WTC11 (cell line): ENCODE data around the gene CST9. TPM values are rescaled to one million over a fixed set of nuclear protein-coding genes. Genes with fewer than 3 reads are reported as not detected.

ENCODE experiments used
- ATAC-seq: fragments of 200-7000 bp; cut with Tn5 transposase; 2 replicates; pipeline ENCODE4 v1.10.0; 2021; ENCODE audit warnings: mild to moderate bottlenecking, moderate library complexity
- CTCF ChIA-PET: fragments of 300-600 bp; sonication (Branson Sonifier 250); formaldehyde crosslinking; loops from one replicate; lab custom pipeline; 2021; ENCODE audit warnings: antibody characterized with exemption; lab: Charles Lee
- POLR2A ChIA-PET: fragments of 350-600 bp; sonication (Branson Sonifier 250); formaldehyde crosslinking; loops from one replicate; lab custom pipeline; 2021; ENCODE audit warnings: antibody characterized with exemption; lab: Charles Lee
- DNase-seq: peaks from one replicate; pipeline ENCODE4 v3.0.0; 2021; ENCODE audit warnings: low spot score
- H3K27ac Mint-ChIP-seq: 2 replicates; pipeline ENCODE4 v1.8.0; 2021; ENCODE audit warnings: mixed read lengths
- H3K27me3 Mint-ChIP-seq: 2 replicates; pipeline ENCODE4 v1.8.0; 2021; ENCODE audit warnings: low read depth, mild to moderate bottlenecking, moderate library complexity, mixed read lengths
- H3K36me3 Mint-ChIP-seq: 2 replicates; pipeline ENCODE4 v1.8.0; 2021; ENCODE audit warnings: mixed read lengths
- H3K4me1 Mint-ChIP-seq: 2 replicates; pipeline ENCODE4 v1.8.0; 2022; ENCODE audit warnings: mixed read lengths
- H3K4me3 Mint-ChIP-seq: 2 replicates; pipeline ENCODE4 v1.8.0; 2021; ENCODE audit warnings: mild to moderate bottlenecking, moderate library complexity, mixed read lengths
- H3K9me3 Mint-ChIP-seq: 2 replicates; pipeline ENCODE4 v1.8.0; 2021; ENCODE audit warnings: mixed read lengths
- FOXP1 ChIP-seq: sonication (generic); formaldehyde crosslinking; IDR thresholded peaks from 2 replicates; pipeline ENCODE4 v1.8.0; 2022; ENCODE audit warnings: missing genetic modification reagents, mild to moderate bottlenecking, moderate library complexity, borderline replicate concordance
- GABPB1 ChIP-seq: sonication (generic); formaldehyde crosslinking; IDR thresholded peaks from 2 replicates; pipeline ENCODE4 v1.8.1; 2023; ENCODE audit warnings: mild to moderate bottlenecking, missing genetic modification reagents
- GRHL2 ChIP-seq: fragments of 250-450 bp; sonication (Bioruptor Pico); IDR thresholded peaks from 2 replicates; pipeline ENCODE4 v1.8.0; 2022; ENCODE audit warnings: mild to moderate bottlenecking, moderate library complexity; ENCODE audit not compliant: insufficient replicate concordance, severe bottlenecking
- IRF1 ChIP-seq: sonication (generic); formaldehyde crosslinking; IDR thresholded peaks from 2 replicates; pipeline ENCODE4 v1.8.0; 2023; ENCODE audit warnings: missing genetic modification reagents
- JUN ChIP-seq: sonication (generic); formaldehyde crosslinking; IDR thresholded peaks from 2 replicates; pipeline ENCODE4 v1.8.0; 2023; ENCODE audit warnings: mild to moderate bottlenecking, missing genetic modification reagents
- MXD4 ChIP-seq: fragments of 250-450 bp; sonication (Bioruptor Pico); IDR thresholded peaks from 2 replicates; pipeline ENCODE4 v1.8.0; 2021; ENCODE audit warnings: mild to moderate bottlenecking, moderate library complexity, borderline replicate concordance
- NFATC4 ChIP-seq: fragments of 250-450 bp; sonication (Bioruptor Pico); IDR thresholded peaks from 2 replicates; pipeline ENCODE4 v1.9.0; 2021; ENCODE audit warnings: mild to moderate bottlenecking
- NFYB ChIP-seq: sonication (generic); formaldehyde crosslinking; conservative IDR thresholded peaks from 2 replicates; pipeline ENCODE4 v1.8.0; 2022; ENCODE audit warnings: low read depth, missing genetic modification reagents
- OVOL2 ChIP-seq: fragments of 250-450 bp; sonication (Bioruptor Pico); IDR thresholded peaks from 2 replicates; pipeline ENCODE4 v1.9.0; 2021; ENCODE audit warnings: mild to moderate bottlenecking, borderline replicate concordance
- PRDM15 ChIP-seq: sonication (generic); formaldehyde crosslinking; IDR thresholded peaks from 2 replicates; pipeline ENCODE4 v1.8.0; 2022; ENCODE audit warnings: missing genetic modification reagents
- PREB ChIP-seq: sonication (generic); formaldehyde crosslinking; IDR thresholded peaks from 2 replicates; pipeline ENCODE4 v1.8.1; 2022; ENCODE audit warnings: mild to moderate bottlenecking, missing genetic modification reagents, moderate library complexity, borderline replicate concordance
- SOX15 ChIP-seq: fragments of 250-450 bp; sonication (Bioruptor Pico); IDR thresholded peaks from 2 replicates; pipeline ENCODE4 v1.9.0; 2021; ENCODE audit warnings: mild to moderate bottlenecking
- SP1 ChIP-seq: sonication (generic); formaldehyde crosslinking; conservative IDR thresholded peaks from 2 replicates; pipeline ENCODE4 v1.8.1; 2022; ENCODE audit warnings: missing genetic modification reagents
- STAT6 ChIP-seq: sonication (generic); formaldehyde crosslinking; conservative IDR thresholded peaks from 2 replicates; pipeline ENCODE4 v1.8.1; 2023; ENCODE audit warnings: mild to moderate bottlenecking, low read depth, missing genetic modification reagents, moderate library complexity
- ZNF232 ChIP-seq: sonication (generic); formaldehyde crosslinking; IDR thresholded peaks from 2 replicates; pipeline ENCODE4 v1.8.0; 2022; ENCODE audit warnings: mild to moderate bottlenecking, missing genetic modification reagents
- ZNF263 ChIP-seq: sonication (generic); formaldehyde crosslinking; IDR thresholded peaks from 2 replicates; pipeline ENCODE4 v1.8.1; 2022; ENCODE audit warnings: low read depth, mild to moderate bottlenecking, moderate library complexity, missing genetic modification reagents
- ZNF317 ChIP-seq: sonication (generic); formaldehyde crosslinking; IDR thresholded peaks from 2 replicates; pipeline ENCODE4 v1.8.1; 2023; ENCODE audit warnings: low read depth, mild to moderate bottlenecking, moderate library complexity, missing genetic modification reagents, borderline replicate concordance
- ZNF425 ChIP-seq: fragments of 250-450 bp; sonication (Bioruptor Pico); conservative IDR thresholded peaks from 2 replicates; pipeline ENCODE4 v1.9.0; 2021; ENCODE audit warnings: mild to moderate bottlenecking
- ZNF512 ChIP-seq: sonication (generic); formaldehyde crosslinking; IDR thresholded peaks from 2 replicates; pipeline ENCODE4 v1.8.1; 2022; ENCODE audit warnings: missing genetic modification reagents, borderline replicate concordance
- ZNF671 ChIP-seq: fragments of 250-450 bp; sonication (Bioruptor Pico); IDR thresholded peaks from 2 replicates; pipeline ENCODE4 v1.8.0; 2021; ENCODE audit warnings: mild to moderate bottlenecking
- total RNA-seq: library from RNA; stranded (reverse); gene quantifications from 3 replicates; pipeline ENCODE4 v1.2.3, GENCODE V29; 2021

Gene CST9
- total RNA-seq, 1 experiment from 2014 or later = not detected

GRCh38 chr20:23629017-23629541 lies 23.4 kb upstream of the CST9 start:
- peaks cover 2% of the 10 kb centered on the region; the same call in 1 of the 2 replicates for H3K27me3 Mint-ChIP-seq
- H3K4me1 Mint-ChIP-seq = peaks cover 29% of the 10 kb centered on the region
- H3K27ac Mint-ChIP-seq = no peak overlapping the region
- ATAC-seq = peak; percentile 40
- H3K9me3 Mint-ChIP-seq = no peaks in the 10 kb centered on the region; the same call in 1 of the 2 replicates
- no peak for DNase-seq
- POLR2A ChIA-PET = no interaction called here
- H3K4me3 Mint-ChIP-seq = no peak overlapping the region
- no peaks in the 10 kb centered on the region for H3K36me3 Mint-ChIP-seq
- CTCF ChIA-PET = no interaction called here
- TF ChIP-seq PREB (CRISPR knock-in tag) (0 out of 2 replicates have a peak, but pooled peaks have one; percentile 54), GABPB1 (CRISPR knock-in tag) (peak; percentile 50), FOXP1 (no peak)

GRCh38 chr20:23628402-23629016 lies 22.8 kb upstream of the CST9 start:
- Mint-ChIP-seq H3K4me1 (peaks cover 29% of the 10 kb centered on the region), H3K4me3 (no peak overlapping the region), H3K27ac (no peak overlapping the region), H3K27me3 (peaks cover 2% of the 10 kb centered on the region; the same call in 1 of the 2 replicates), H3K9me3 (no peaks in the 10 kb centered on the region; the same call in 1 of the 2 replicates), H3K36me3 (no peaks in the 10 kb centered on the region)
- DNase-seq (no peak), ATAC-seq (no peak)
- ChIA-PET CTCF (no interaction called here), POLR2A (no interaction called here)
- TF ChIP-seq IRF1 (CRISPR knock-in tag) (no peak), ZNF317 (CRISPR knock-in tag) (no peak), NFATC4 (CRISPR knock-in tag) (no peak), OVOL2 (CRISPR knock-in tag) (no peak), ZNF425 (CRISPR knock-in tag) (no peak), PRDM15 (CRISPR knock-in tag) (no peak), ZNF263 (no peak), MXD4 (no peak), GRHL2 (no peak), JUN (CRISPR knock-in tag) (no peak), ZNF232 (CRISPR knock-in tag) (no peak), SP1 (CRISPR knock-in tag) (no peak), ZNF512 (CRISPR knock-in tag) (no peak), NFYB (no peak), STAT6 (CRISPR knock-in tag) (no peak), ZNF671 (CRISPR knock-in tag) (no peak), SOX15 (CRISPR knock-in tag) (no peak)
